Ramos (cell line): ENCODE results near the gene B3GNT8.
"Not testable (repeated sequence)": the region's sequence is repeated elsewhere in the genome, so short reads cannot be mapped to it uniquely, and the experiment has no call there.

Source experiments
- in situ Hi-C: fragments of 300-500 bp; cut with MboI; formaldehyde crosslinking; loops from one replicate; pipeline ENCODE4 v1.14.3; 2022; ENCODE audit warnings: low sequenced_read_pairs; ENCODE audit not compliant: unreplicated experiment

Gene B3GNT8

DNA sequence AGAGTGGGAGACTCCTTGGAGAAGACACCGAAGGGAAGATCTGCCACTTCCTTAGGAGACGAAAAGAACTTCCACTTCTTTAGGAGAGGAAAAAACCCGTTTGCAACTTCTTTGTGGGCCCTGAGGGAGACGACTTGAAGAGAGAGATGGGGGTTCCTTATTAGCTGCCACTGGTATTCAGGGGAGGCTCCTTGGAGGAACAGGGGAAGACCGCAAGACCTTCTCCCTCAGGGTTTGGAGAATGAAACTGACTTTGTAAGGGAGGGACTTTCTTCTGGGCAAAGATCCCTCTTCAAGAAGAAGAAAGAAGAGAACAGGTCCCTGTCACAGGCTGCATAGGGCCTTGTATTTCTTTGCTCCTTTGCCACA lies 29.1 kb downstream of the B3GNT8 start:
- in situ Hi-C loops, result no loop called here

DNA sequence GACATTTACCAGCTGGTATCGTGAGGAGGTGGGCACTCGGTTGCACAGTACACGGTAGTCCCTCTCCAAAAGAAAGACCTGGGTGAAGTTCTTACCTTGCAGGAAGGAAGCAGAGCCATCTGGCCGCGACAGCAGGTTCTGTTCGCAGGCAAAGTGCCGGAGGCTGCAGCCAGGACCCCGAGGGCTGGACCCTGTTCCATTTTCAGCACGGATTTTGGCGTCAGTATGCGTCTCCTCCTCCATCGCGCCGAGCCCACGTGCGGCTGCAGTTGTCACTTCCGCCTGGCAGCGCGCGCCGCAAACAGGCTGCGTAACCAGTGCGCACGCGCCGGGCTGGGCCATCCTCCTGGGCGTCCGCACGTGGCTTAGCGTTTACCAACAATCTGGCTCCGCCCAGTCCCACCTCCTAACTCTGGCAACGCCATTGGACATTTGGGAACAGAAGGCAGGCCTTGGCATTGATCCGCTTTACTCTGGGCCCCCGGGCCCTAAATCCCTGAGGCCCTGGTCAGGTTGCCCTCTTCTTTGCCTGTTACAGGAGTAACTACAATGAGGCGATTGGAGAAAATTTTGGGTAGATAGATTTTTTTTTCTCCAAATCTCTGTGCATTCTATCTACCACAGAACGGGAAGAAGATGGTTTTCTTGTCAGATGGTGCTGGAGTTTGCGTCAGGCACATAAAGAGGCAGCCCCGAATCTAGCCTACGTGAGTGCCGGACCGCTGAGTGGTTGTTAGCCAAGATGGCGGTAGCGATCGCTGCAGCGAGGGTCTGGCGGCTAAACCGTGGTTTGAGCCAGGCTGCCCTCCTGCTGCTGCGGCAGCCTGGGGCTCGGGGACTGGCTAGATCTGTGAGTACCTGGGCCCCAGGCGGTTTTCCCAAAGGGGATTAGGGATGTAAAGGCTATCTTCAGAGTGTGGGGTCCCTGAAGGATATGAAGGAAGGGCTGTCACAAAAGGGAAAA lies 29.8 kb downstream of the B3GNT8 start, which contains the start of the genes BCKDHA and EXOSC5:
Gene BCKDHA (plus strand): TSS at position 733 of the 964 bp plus-strand sequence. CDS start 10 bp downstream, at position 743.
Gene EXOSC5 (minus strand): TSS at position 274 of the 964 bp plus-strand sequence. CDS start 31 bp downstream, at position 243.
- in situ Hi-C loops, result no loop called here

GRCh38 chr19:41395355-41395754 lies 31.8 kb downstream of the B3GNT8 start:
- in situ Hi-C loops, result no loop called here

DNA sequence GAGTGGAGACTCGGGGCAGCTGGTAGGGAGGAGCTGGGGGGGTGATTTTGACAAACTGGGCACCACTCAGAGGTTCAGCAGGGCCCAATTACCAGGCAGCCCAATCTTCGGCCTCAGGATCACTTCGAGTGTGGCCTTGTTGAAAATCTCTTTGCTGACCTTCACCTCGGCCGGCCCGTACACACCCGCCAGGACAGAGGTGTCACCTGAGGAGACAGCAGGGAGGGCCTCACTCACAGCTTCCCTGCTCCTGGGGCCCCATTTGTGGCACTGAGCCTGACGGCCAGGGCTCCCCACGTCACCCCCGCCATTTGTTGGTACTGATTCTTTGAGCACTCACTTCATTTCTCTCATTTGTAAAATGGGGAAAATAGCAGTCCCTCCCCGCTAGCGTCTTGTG lies 34.4 kb downstream of the B3GNT8 start:
- in situ Hi-C loops, result no loop called here

DNA sequence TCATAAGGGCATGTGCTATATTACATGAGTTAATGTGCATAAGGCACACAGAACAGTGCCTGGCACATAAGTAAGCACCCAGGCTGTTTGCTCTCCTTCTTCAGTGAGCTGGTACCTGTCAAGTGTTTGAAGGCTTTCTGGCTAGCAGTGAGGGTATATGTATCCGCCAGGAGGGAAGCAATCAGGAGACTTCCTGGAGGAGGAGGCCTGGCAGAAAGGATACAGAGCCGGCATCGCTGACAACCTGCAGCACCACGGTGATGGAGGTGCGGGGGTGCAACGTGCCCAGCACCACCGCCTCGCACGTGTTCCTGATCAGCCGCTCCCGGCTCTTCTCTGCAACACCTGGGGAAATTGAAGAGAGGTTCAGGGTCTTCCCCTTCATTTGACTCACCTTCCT lies 35.6 kb downstream of the B3GNT8 start:
- in situ Hi-C loops, result no loop called here

GRCh38 chr19:41386442-41386841 lies 40.7 kb downstream of the B3GNT8 start:
- in situ Hi-C loops, result no loop called here

GRCh38 chr19:41384351-41384750 lies 42.8 kb downstream of the B3GNT8 start:
- in situ Hi-C loops, result no loop called here

DNA sequence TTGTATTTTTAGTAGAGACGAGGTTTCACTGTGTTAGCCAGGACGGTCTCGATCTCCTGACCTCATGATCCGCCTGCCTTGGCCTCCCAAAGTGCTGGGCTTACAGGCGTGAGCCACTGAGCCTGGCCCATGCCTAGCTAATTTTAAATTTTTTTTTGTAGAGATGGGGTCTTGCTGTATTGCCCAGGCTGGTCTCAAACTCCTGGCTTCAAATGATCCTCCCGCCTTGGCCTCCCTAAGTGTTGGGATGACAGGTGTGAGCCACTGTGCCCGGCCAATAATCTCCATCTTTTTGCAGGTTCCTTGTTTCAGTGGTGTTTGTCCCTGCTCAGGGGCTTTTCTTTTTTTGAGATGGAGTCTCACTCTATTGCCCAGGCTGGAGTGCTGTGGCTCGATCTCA lies 45.6 kb downstream of the B3GNT8 start:
- in situ Hi-C loops, result not testable (repeated sequence)

GRCh38 chr19:41377977-41378709 lies 49.0 kb downstream of the B3GNT8 start:
- in situ Hi-C loops, result no loop called here

GRCh38 chr19:41376998-41377365 lies 50.2 kb downstream of the B3GNT8 start:
- in situ Hi-C loops, result no loop called here

- in situ Hi-C loops, result no loop called here
These were observed 50.8 kb downstream of the B3GNT8 start, which contains the start of gene TMEM91 for GRCh38 chr19:41376241-41376997. Gene TMEM91 (plus strand): TSS chr19:41376533. CDS start chr19:41378310, 1,777 bp downstream.
